ENCODE data around the gene SLC22A31.

SLC22A31 gene

GRCh38 chr16:89230255-89230654 lies 29.9 kb upstream of the SLC22A31 start:
- Histone ChIP-seq H3K27me3 (ENCODE audit: low read length) (no peaks in the 10 kb centered on the region), H3F3A (ENCODE audit: insufficient read depth) (no peaks in the 10 kb centered on the region), H3K36me3 (ENCODE audit: low read length) (peaks cover 22% of the 10 kb centered on the region; the same call in 1 of the 2 replicates), H3K9ac (ENCODE audit: low read length) (no peak overlapping the region), H3K79me2 (ENCODE audit: insufficient read depth, low read length) (no peaks in the 10 kb centered on the region), H3K27ac (ENCODE audit: low read depth, low read length) (no peak overlapping the region), H3K9me2 (replicated peaks; ENCODE audit: insufficient read depth, low read length) (no peaks in the 10 kb centered on the region), H3K4me2 (ENCODE audit: low read depth, low read length, poor library complexity, severe bottlenecking) (no peak overlapping the region), H3K9me3 (ENCODE audit: insufficient read depth, low read length) (no peaks in the 10 kb centered on the region; the same call in 1 of the 2 replicates), H3K4me3 (ENCODE audit: insufficient read depth, low read length, poor library complexity, severe bottlenecking) (no peak overlapping the region), H2AFZ (ENCODE audit: low read depth, low read length, severe bottlenecking) (no peak overlapping the region), H4K20me1 (ENCODE audit: low read depth, low read length) (no peaks in the 10 kb centered on the region)
- TF ChIP-seq EZH2phosphoT487 (conservative IDR thresholded peaks at IDR 0.05; ENCODE audit: low read length) (no peak), CTCF (IDR thresholded peaks at IDR 0.05; ENCODE audit: insufficient read depth, low read length, poor library complexity, severe bottlenecking) (no peak)

DNA sequence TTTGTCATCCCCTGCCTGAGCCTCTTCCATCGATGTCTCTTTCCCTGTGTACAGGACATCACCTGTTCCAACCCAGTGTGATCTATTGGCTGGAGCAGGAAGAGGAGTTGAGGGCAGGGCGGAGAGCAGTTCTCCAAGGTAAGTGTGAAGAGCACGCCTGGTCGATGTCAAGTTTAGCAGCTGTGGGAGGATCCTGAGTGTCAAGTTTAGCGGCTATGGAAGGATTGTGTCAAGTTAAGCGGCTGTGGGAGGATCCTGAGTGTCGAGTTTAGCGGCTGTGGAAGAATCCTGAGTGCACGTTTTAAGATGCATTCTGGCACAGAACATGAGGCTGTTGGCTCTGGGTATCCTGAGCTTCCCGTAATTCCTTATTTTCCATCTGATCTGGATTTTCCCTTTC lies 24.3 kb upstream of the SLC22A31 start:
- Histone ChIP-seq H3K36me3 (ENCODE audit: low read length) (peaks cover 23% of the 10 kb centered on the region; the same call in 1 of the 2 replicates), H3K27ac (ENCODE audit: low read depth, low read length) (no peak overlapping the region), H3K4me3 (ENCODE audit: insufficient read depth, low read length, poor library complexity, severe bottlenecking) (no peak overlapping the region), H3F3A (ENCODE audit: insufficient read depth) (no peaks in the 10 kb centered on the region), H3K9me3 (ENCODE audit: insufficient read depth, low read length) (no peaks in the 10 kb centered on the region; the same call in 1 of the 2 replicates), H4K20me1 (ENCODE audit: low read depth, low read length) (no peaks in the 10 kb centered on the region), H3K79me2 (ENCODE audit: insufficient read depth, low read length) (no peaks in the 10 kb centered on the region), H3K9ac (ENCODE audit: low read length) (no peak overlapping the region), H3K9me2 (replicated peaks; ENCODE audit: insufficient read depth, low read length) (no peaks in the 10 kb centered on the region), H2AFZ (ENCODE audit: low read depth, low read length, severe bottlenecking) (no peak overlapping the region), H3K27me3 (ENCODE audit: low read length) (no peaks in the 10 kb centered on the region), H3K4me2 (ENCODE audit: low read depth, low read length, poor library complexity, severe bottlenecking) (no peak overlapping the region)
- no peak for TF ChIP-seq EZH2phosphoT487 (conservative IDR thresholded peaks at IDR 0.05; ENCODE audit: low read length)
- TF ChIP-seq CTCF (IDR thresholded peaks at IDR 0.05; ENCODE audit: insufficient read depth, low read length, poor library complexity, severe bottlenecking) = no peak

GRCh38 chr16:89222931-89223330 lies 22.6 kb upstream of the SLC22A31 start:
- H2AFZ ChIP-seq (ENCODE audit: low read depth, low read length, severe bottlenecking) = no peak overlapping the region
- H3K27me3 ChIP-seq (ENCODE audit: low read length) = no peaks in the 10 kb centered on the region
- H3K9me3 ChIP-seq (ENCODE audit: insufficient read depth, low read length) = no peaks in the 10 kb centered on the region; the same call in 1 of the 2 replicates
- H3K79me2 ChIP-seq (ENCODE audit: insufficient read depth, low read length) = no peaks in the 10 kb centered on the region
- no peak overlapping the region for H3K4me2 ChIP-seq (ENCODE audit: low read depth, low read length, poor library complexity, severe bottlenecking)
- H3K36me3 ChIP-seq (ENCODE audit: low read length) = peaks cover 20% of the 10 kb centered on the region; the same call in 1 of the 2 replicates
- H3K9me2 ChIP-seq (replicated peaks; ENCODE audit: insufficient read depth, low read length) = no peaks in the 10 kb centered on the region
- H3F3A ChIP-seq (ENCODE audit: insufficient read depth) = no peaks in the 10 kb centered on the region
- no peak overlapping the region for H3K27ac ChIP-seq (ENCODE audit: low read depth, low read length)
- H3K4me3 ChIP-seq (ENCODE audit: insufficient read depth, low read length, poor library complexity, severe bottlenecking) = no peak overlapping the region
- no peak overlapping the region for H3K9ac ChIP-seq (ENCODE audit: low read length)
- no peaks in the 10 kb centered on the region for H4K20me1 ChIP-seq (ENCODE audit: low read depth, low read length)
- TF ChIP-seq EZH2phosphoT487 (conservative IDR thresholded peaks at IDR 0.05; ENCODE audit: low read length) = no peak
- no peak for TF ChIP-seq CTCF (IDR thresholded peaks at IDR 0.05; ENCODE audit: insufficient read depth, low read length, poor library complexity, severe bottlenecking)
